SIG-M5 treated with dmso at 0.1 percent for 504 hours (cell line): ENCODE data around the gene SLC25A22.

Experiments
- DNase-seq: peaks from one replicate; lab custom pipeline; 2025; ENCODE audit not compliant: unreplicated experiment; lab: John Stamatoyannopoulos, UW

Gene SLC25A22

GRCh38 chr11:823441-824291 is 25.6 kb upstream of the SLC25A22 start:
- no peak for DNase-seq

GRCh38 chr11:821512-822371 is 23.7 kb upstream of the SLC25A22 start:
- DNase-seq: no peak

- no peak for DNase-seq
These were observed 22.8 kb upstream of the SLC25A22 start for GRCh38 chr11:820655-821511.

GRCh38 chr11:819943-820649 is 22.0 kb upstream of the SLC25A22 start:
- peak; percentile 84 for DNase-seq

GRCh38 chr11:819129-819931 is 21.2 kb upstream of the SLC25A22 start:
- peak; percentile 82 for DNase-seq

GRCh38 chr11:818396-819128 is 20.5 kb upstream of the SLC25A22 start, which contains the start of gene PNPLA2:
TSS of gene PNPLA2 (plus strand) at chr11:818914. CDS start at chr11:819719, 805 bp downstream.
- DNase-seq: no peak

GRCh38 chr11:816433-816779 is 18.3 kb upstream of the SLC25A22 start:
- DNase-seq: no peak

- DNase-seq: no peak
These were observed 17.8 kb upstream of the SLC25A22 start for GRCh38 chr11:815675-816432.

- DNase-seq: no peak
These were observed 15.5 kb upstream of the SLC25A22 start for GRCh38 chr11:813456-814096.

- no peak for DNase-seq
These were observed 15.0 kb upstream of the SLC25A22 start for GRCh38 chr11:813072-813455.

- DNase-seq: no peak
These were observed 14.3 kb upstream of the SLC25A22 start for GRCh38 chr11:812390-812789.

- no peak for DNase-seq
These were observed 13.6 kb upstream of the SLC25A22 start for GRCh38 chr11:811446-812245.

GRCh38 chr11:810040-810567 is 12.0 kb upstream of the SLC25A22 start:
- no peak for DNase-seq

- DNase-seq: peak; percentile 85
These were observed 11.4 kb upstream of the SLC25A22 start, which contains the start of gene RPLP2 for GRCh38 chr11:809287-810039. TSS of gene RPLP2 (plus strand) at chr11:809967. CDS start at chr11:810235, 268 bp downstream.

GRCh38 chr11:808427-809286 is 10.6 kb upstream of the SLC25A22 start:
- no peak for DNase-seq
